SHP77 treated with DMSO at 0.1 percent for 48 hours (cell line): Measurements from ENCODE around the gene RHEB.
A peak's percentile ranks its signal among the peaks of the same experiment; 100 is the strongest.

ENCODE experiments used
- DNase-seq: peaks from one replicate; lab custom pipeline; 2025; lab: John Stamatoyannopoulos, UW

RHEB gene

GRCh38 chr7:151431768-151432311 lies 87.9 kb downstream of the RHEB start:
- no peak for DNase-seq

- no peak for DNase-seq
Measured at GRCh38 chr7:151431281-151431767, 88.4 kb downstream of the RHEB start.

- no peak for DNase-seq
Measured at GRCh38 chr7:151430391-151431205, 89.1 kb downstream of the RHEB start.

GRCh38 chr7:151429560-151430331 lies 89.9 kb downstream of the RHEB start:
- DNase-seq: peak; percentile 66

- no peak for DNase-seq
Measured at GRCh38 chr7:151429237-151429559, 90.5 kb downstream of the RHEB start.

GRCh38 chr7:151428378-151429236 lies 91.1 kb downstream of the RHEB start:
- no peak for DNase-seq

- DNase-seq: no peak
Measured at GRCh38 chr7:151427705-151428377, 91.9 kb downstream of the RHEB start.

- DNase-seq: no peak
Measured at GRCh38 chr7:151426904-151427704, 92.6 kb downstream of the RHEB start.

GRCh38 chr7:151426441-151426903 lies 93.2 kb downstream of the RHEB start:
- no peak for DNase-seq

GRCh38 chr7:151425670-151426440 lies 93.8 kb downstream of the RHEB start:
- no peak for DNase-seq

- DNase-seq: no peak
Measured at GRCh38 chr7:151424799-151425198, 94.9 kb downstream of the RHEB start.

GRCh38 chr7:151423936-151424335 lies 95.8 kb downstream of the RHEB start:
- DNase-seq: no peak

- DNase-seq: no peak
Measured at GRCh38 chr7:151423226-151423625, 96.5 kb downstream of the RHEB start.

- no peak for DNase-seq
Measured at GRCh38 chr7:151422212-151422611, 97.5 kb downstream of the RHEB start.

- no peak for DNase-seq
Measured at GRCh38 chr7:151420144-151420543, 99.6 kb downstream of the RHEB start.

- no peak for DNase-seq
Measured at GRCh38 chr7:151416941-151417315, 102.8 kb downstream of the RHEB start.

- DNase-seq: no peak
Measured at GRCh38 chr7:151416112-151416940, 103.4 kb downstream of the RHEB start.
